PC-9 (cell line): ENCODE data around the gene EMX2.

Source experiments
- CTCF ChIP-seq: fragments of 200-600 bp; sonication (generic); conservative IDR thresholded peaks from 2 replicates; pipeline ENCODE4 v1.6.1; 2017; ENCODE audit warnings: mixed run types, antibody characterized with exemption, mild to moderate bottlenecking, moderate library complexity
- EZH2 ChIP-seq: fragments of 200-600 bp; sonication (generic); IDR thresholded peaks from 2 replicates; pipeline ENCODE4 v1.8.0; 2017; ENCODE audit warnings: antibody characterized with exemption, low read depth

DNA sequence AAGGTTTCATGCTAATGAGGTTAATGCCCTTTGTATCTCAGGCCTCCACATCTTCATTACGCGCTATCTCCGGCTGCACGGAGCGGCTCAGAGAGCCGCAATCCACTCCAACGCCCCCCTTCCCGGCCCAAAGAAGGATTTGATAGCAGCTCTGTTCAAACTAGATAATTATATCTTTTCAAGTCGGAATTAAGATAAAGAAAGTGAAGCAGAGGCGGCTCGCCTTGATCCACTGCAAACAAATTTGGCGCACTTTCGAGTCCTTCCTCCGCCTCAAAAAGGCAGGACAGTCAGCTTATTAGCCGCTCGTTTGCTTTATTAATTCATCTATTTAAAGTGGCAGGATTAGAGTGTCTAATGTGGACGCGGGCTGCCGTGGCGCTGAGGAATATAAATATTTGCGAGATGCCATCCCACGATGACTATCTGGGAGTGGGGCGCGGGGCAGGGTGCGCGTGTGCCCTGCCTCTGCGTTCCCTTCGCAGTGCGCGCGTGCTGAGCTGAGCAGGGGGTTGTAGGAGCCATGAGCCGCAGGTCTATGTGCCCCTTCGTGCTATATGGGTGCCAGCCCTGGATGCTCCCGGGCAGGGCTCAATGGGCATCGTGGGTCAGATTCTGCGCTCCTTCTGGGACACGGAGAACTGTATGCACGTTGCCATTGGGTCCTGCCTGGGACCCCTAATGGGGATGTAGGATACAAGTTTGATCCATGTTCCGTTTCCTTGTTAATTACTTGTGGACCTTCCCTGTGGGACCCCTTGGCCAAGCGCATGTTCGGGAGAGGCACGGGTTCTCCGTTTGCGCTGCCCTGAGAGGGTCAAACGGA lies 9.0 kb downstream of the EMX2 start:
- TF ChIP-seq CTCF (no peak), EZH2 (no peak)
